Right lobe of liver (tissue), 4 donors: ENCODE data around the gene CLTB.

Experiments used
- CTCF ChIP-seq, 4 donors: fragments of 200-600 bp in 3 of 4; fragments of 450-650 bp in 1 of 4; IDR thresholded peaks; one replicate each; pipeline versions ENCODE4 v1.5.1 to v1.8.0; 2016 to 2022; ENCODE audit warnings: antibody characterized with exemption in 4 of 4, mild to moderate bottlenecking in 2 of 4
- POLR2A ChIP-seq: fragments of 450-650 bp; IDR thresholded peaks from one replicate; pipeline ENCODE4 v1.6.1; 2017; ENCODE audit warnings: antibody characterized with exemption, mild to moderate bottlenecking
- donor health status: DM: no; HTN: no; CAD: no.
- donor health status: DM: no; HTN: no; CAD: no.
- donor health status: DM: no; HTN: yes; CAD: no.

- TF ChIP-seq CTCF (IDR thresholded peaks at IDR 0.05) (no peak), POLR2A (no peak)
Measured at GRCh38 chr5:176388003-176388443, 28.3 kb downstream of the CLTB start.
